ENCODE measurements around the gene CMSS1.

GRCh38 chr3:99848433-99848832, 30.8 kb downstream of the CMSS1 start:
- TF ChIP-seq CTCF (IDR thresholded peaks at IDR 0.05) (no peak), POLR2A (IDR thresholded peaks at IDR 0.05) (no peak)

Data from Peyer's patch (tissue), 4 donors.